Urothelium cell line (cell line): ENCODE results near the gene EFCAB8.
"Not testable (repeated sequence)": the region's sequence is repeated elsewhere in the genome, so short reads cannot be mapped to it uniquely, and the experiment has no call there.

Experiments
- DNase-seq: peaks from one replicate; pipeline ENCODE4 v3.0.0; 2011; ENCODE audit warnings: low spot score, mixed read lengths
- FAIRE-seq: peaks from 2 replicates; lab custom pipeline; 2011; peaks lifted over from hg19 to GRCh38; lab: Jason Lieb, UNC

EFCAB8 gene

GRCh38 chr20:32885952-32886351 is 27.2 kb downstream of the EFCAB8 start:
- no peak for FAIRE-seq
- DNase-seq = no peak

- no peak for FAIRE-seq
Measured at GRCh38 chr20:32886652-32887051, 27.9 kb downstream of the EFCAB8 start.

GRCh38 chr20:32887492-32887891 is 28.8 kb downstream of the EFCAB8 start:
- DNase-seq (no peak), FAIRE-seq (peak; percentile 55)

More at GRCh38 chr20:32886652-32887051, 27.9 kb downstream of the EFCAB8 start:
- no peak for DNase-seq

- DNase-seq (no peak), FAIRE-seq (no peak)
Measured at GRCh38 chr20:32888636-32889035, 29.9 kb downstream of the EFCAB8 start.

GRCh38 chr20:32889281-32889680 is 30.6 kb downstream of the EFCAB8 start:
- FAIRE-seq (no peak), DNase-seq (no peak)

- DNase-seq (no peak), FAIRE-seq (no peak)
Measured at GRCh38 chr20:32891491-32891890, 32.8 kb downstream of the EFCAB8 start.

- no peak for DNase-seq
- FAIRE-seq = no peak
Measured at GRCh38 chr20:32891926-32892660, 33.4 kb downstream of the EFCAB8 start.

GRCh38 chr20:32893263-32894025 is 34.7 kb downstream of the EFCAB8 start:
- FAIRE-seq (no peak), DNase-seq (no peak)

GRCh38 chr20:32894026-32894483 is 35.3 kb downstream of the EFCAB8 start:
- peak; percentile 39 for DNase-seq
- no peak for FAIRE-seq

- FAIRE-seq = no peak
- DNase-seq = no peak
Measured at GRCh38 chr20:32894711-32895355, 36.1 kb downstream of the EFCAB8 start.

GRCh38 chr20:32896521-32897280 is 38.0 kb downstream of the EFCAB8 start:
- FAIRE-seq (no peak), DNase-seq (no peak)

- no peak for FAIRE-seq
- DNase-seq = no peak
Measured at GRCh38 chr20:32898729-32899128, 40.0 kb downstream of the EFCAB8 start.

GRCh38 chr20:32902456-32903420 is 44.0 kb downstream of the EFCAB8 start:
- DNase-seq (peak; percentile 83), FAIRE-seq (no peak)

- DNase-seq (no peak), FAIRE-seq (no peak)
Measured at GRCh38 chr20:32903666-32904175, 45.0 kb downstream of the EFCAB8 start.

- DNase-seq, FAIRE-seq: not testable (repeated sequence)
Measured at GRCh38 chr20:32904678-32905077, 46.0 kb downstream of the EFCAB8 start.

- DNase-seq = no peak
- no peak for FAIRE-seq
Measured at GRCh38 chr20:32906200-32906599, 47.5 kb downstream of the EFCAB8 start.

GRCh38 chr20:32906871-32907495 is 48.3 kb downstream of the EFCAB8 start:
- FAIRE-seq (no peak), DNase-seq (no peak)

GRCh38 chr20:32907886-32908285 is 49.2 kb downstream of the EFCAB8 start:
- no peak for FAIRE-seq

More at GRCh38 chr20:32907886-32908285, 49.2 kb downstream of the EFCAB8 start:
- DNase-seq = no peak
